SK-N-SH (cell line): Measurements from ENCODE around the gene EFCAB3.
"Not testable (repeated sequence)": the region's sequence is repeated elsewhere in the genome, so short reads cannot be mapped to it uniquely, and the experiment has no call there.

Source experiments
- TAF1 ChIP-seq: IDR thresholded peaks from 2 replicates; pipeline ENCODE4 v1.6.1; 2012; ENCODE audit warnings: low read depth, mild to moderate bottlenecking, low read length, moderate library complexity, borderline replicate concordance
- TF ChIP-seq, protein P1 (sequence below): fragments of 200-600 bp; sonication (generic); IDR thresholded peaks from 2 replicates; pipeline ENCODE4 v1.6.1; 2017; ENCODE audit warnings: antibody characterized with exemption, mild to moderate bottlenecking, moderate library complexity

DNA sequence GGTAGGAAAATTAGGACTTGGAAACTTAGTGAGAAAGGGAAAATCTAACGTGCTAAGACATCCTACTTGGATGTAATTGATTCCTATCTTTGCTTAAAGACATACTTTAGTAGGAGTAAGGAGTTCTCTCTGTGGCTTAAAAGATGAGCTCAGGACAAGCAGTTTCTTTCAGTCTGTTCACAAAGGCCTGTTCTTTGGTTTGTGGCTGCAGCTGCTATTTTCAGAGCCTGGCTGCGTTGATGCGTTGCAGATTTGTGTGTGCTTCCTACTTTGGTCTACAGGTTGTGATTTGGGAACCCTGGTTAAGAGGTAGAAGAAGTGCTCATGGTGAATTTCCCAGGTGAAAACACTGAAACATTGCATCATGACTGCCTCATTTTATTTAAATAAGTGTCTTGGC is 73.8 kb downstream of the EFCAB3 start:
- TF ChIP-seq, protein P1, sequence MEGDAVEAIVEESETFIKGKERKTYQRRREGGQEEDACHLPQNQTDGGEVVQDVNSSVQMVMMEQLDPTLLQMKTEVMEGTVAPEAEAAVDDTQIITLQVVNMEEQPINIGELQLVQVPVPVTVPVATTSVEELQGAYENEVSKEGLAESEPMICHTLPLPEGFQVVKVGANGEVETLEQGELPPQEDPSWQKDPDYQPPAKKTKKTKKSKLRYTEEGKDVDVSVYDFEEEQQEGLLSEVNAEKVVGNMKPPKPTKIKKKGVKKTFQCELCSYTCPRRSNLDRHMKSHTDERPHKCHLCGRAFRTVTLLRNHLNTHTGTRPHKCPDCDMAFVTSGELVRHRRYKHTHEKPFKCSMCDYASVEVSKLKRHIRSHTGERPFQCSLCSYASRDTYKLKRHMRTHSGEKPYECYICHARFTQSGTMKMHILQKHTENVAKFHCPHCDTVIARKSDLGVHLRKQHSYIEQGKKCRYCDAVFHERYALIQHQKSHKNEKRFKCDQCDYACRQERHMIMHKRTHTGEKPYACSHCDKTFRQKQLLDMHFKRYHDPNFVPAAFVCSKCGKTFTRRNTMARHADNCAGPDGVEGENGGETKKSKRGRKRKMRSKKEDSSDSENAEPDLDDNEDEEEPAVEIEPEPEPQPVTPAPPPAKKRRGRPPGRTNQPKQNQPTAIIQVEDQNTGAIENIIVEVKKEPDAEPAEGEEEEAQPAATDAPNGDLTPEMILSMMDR, result not testable (repeated sequence)
- not testable (repeated sequence) for TF ChIP-seq TAF1
